AG04450 (cell line): ENCODE data around the gene DGCR2. TPM values are rescaled to one million over a fixed set of nuclear protein-coding genes. Genes with fewer than 3 reads are reported as not detected.

Experiments
- CTCF ChIA-PET: fragments of 300-600, 350-600 bp; formaldehyde crosslinking; extraction: SDS; loops from one replicate; lab custom pipeline; 2022; ENCODE audit warnings: antibody characterized with exemption, inconsistent platforms; lab: Charles Lee
- POLR2A ChIA-PET: fragments of 350-600 bp; formaldehyde crosslinking; extraction: SDS; loops from one replicate; lab custom pipeline; 2021; ENCODE audit warnings: antibody characterized with exemption, inconsistent platforms; lab: Yijun Ruan, JAX
- DNase-seq: peaks from one replicate; pipeline ENCODE4 v3.0.0-alpha.2; 2011; ENCODE audit warnings: low read depth, low spot score
- H3K27ac ChIP-seq: one replicate; pipeline ENCODE4 v1.5.1; 2012; ENCODE audit warnings: low read depth, low read length, control low read depth
- H3K27me3 ChIP-seq: one replicate; pipeline ENCODE4 v1.6.0; 2012; ENCODE audit warnings: low read length; ENCODE audit not compliant: control insufficient read depth, insufficient read depth
- H3K4me3 ChIP-seq: 2 replicates; pipeline ENCODE4 v1.5.1; 2011; ENCODE audit warnings: mild to moderate bottlenecking, low read depth, low read length, control low read depth
- H3K9me3 ChIP-seq: 2 replicates; pipeline ENCODE4 v1.5.1; 2012; ENCODE audit warnings: low read length; ENCODE audit not compliant: control insufficient read depth, insufficient read depth
- CTCF ChIP-seq: IDR thresholded peaks from 2 replicates; pipeline ENCODE4 v1.5.1; 2011; ENCODE audit warnings: low read depth, low read length, control low read depth, inconsistent platforms
- polyA plus RNA-seq: library from polyadenylated mRNA; depleted of rRNA; stranded (reverse); fragments of >200 nt; gene quantifications from 2 replicates; pipeline ENCODE4 v1.2.3, GENCODE V29; 2011

DGCR2 gene
- polyA plus RNA-seq, 1 experiment, result 23.0 TPM

GRCh38 chr22:18999416-18999815 is 122.8 kb downstream of the DGCR2 start:
- no peak overlapping the region for H3K27ac ChIP-seq
- DNase-seq, result no peak
- ChIA-PET CTCF (no interaction called here), POLR2A (no interaction called here)
- TF ChIP-seq CTCF, result no peak
- peaks cover 36% of the 10 kb centered on the region for H3K27me3 ChIP-seq
- no peak overlapping the region for H3K4me3 ChIP-seq
- no peaks in the 10 kb centered on the region for H3K9me3 ChIP-seq

GRCh38 chr22:18999008-18999407 is 123.2 kb downstream of the DGCR2 start:
- TF ChIP-seq CTCF, result 0 out of 2 replicates have a peak, but pooled peaks have one; percentile 11

GRCh38 chr22:18997925-18998315 is 124.3 kb downstream of the DGCR2 start:
- H3K4me3 ChIP-seq, result no peak overlapping the region
- no peak for TF ChIP-seq CTCF
- peaks cover 34% of the 10 kb centered on the region for H3K27me3 ChIP-seq
- POLR2A ChIA-PET, result no interaction called here
- H3K27ac ChIP-seq, result no peak overlapping the region
- H3K9me3 ChIP-seq, result no peaks in the 10 kb centered on the region; the same call in 1 of the 2 replicates
- no peak for DNase-seq
- CTCF ChIA-PET, result no interaction called here

More at GRCh38 chr22:18999008-18999407, 123.2 kb downstream of the DGCR2 start:
- POLR2A ChIA-PET, result no interaction called here
- DNase-seq, result no peak
- no peak overlapping the region for H3K27ac ChIP-seq
- peaks cover 38% of the 10 kb centered on the region for H3K27me3 ChIP-seq
- H3K9me3 ChIP-seq, result no peaks in the 10 kb centered on the region; the same call in 1 of the 2 replicates
- CTCF ChIA-PET, result no interaction called here
- no peak overlapping the region for H3K4me3 ChIP-seq

GRCh38 chr22:18997306-18997924 is 124.8 kb downstream of the DGCR2 start:
- POLR2A ChIA-PET, result no interaction called here
- no peak for TF ChIP-seq CTCF
- Histone ChIP-seq H3K27me3 (peaks cover 33% of the 10 kb centered on the region), H3K4me3 (no peak overlapping the region), H3K27ac (no peak overlapping the region), H3K9me3 (no peaks in the 10 kb centered on the region; the same call in 1 of the 2 replicates)
- CTCF ChIA-PET, result no interaction called here
- DNase-seq, result no peak

GRCh38 chr22:18996376-18996900 is 125.8 kb downstream of the DGCR2 start:
- ChIA-PET POLR2A (no interaction called here), CTCF (interaction anchor here (0.8 kb wide), 1 partner anchor 148 kb away, joined by 4 read pairs; the partner anchor contains the start of gene ESS2)
- no peak for TF ChIP-seq CTCF
- no peak for DNase-seq
- peaks cover 27% of the 10 kb centered on the region for H3K27me3 ChIP-seq
- H3K4me3 ChIP-seq, result no peak overlapping the region
- H3K27ac ChIP-seq, result no peak overlapping the region
- no peaks in the 10 kb centered on the region; the same call in 1 of the 2 replicates for H3K9me3 ChIP-seq
